Stimulated activated CD4-positive, alpha-beta T cell treated with anti-CD3 and anti-CD28 coated beads, Interleukin-4, amount 100 ng/mL, for 1 hour (primary cell): ENCODE data around the gene PTGR1.

Experiments
- DNase-seq: peaks from one replicate; pipeline ENCODE4 v3.0.0-alpha.2; 2020

Gene PTGR1

DNA sequence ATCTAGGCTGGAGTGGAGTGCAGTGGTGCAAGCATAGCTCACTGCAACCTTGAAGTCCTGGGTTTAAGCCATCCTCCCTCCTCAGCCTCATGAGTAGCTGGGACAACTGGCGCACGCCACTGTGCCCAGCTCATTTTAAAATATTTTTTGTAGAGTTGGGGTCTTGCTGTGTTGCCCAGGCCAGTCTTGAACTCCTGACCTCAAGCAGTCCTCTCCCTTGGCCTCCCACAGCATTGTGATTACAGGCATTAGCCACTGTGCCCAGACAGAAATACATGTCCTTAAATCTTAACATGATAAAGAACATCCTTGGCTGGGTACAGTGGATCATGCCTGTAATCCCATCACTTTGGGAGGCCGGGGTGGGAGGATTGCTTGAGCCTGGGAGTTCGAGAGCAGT, 67.7 kb downstream of the PTGR1 start:
- DNase-seq = no peak

DNA sequence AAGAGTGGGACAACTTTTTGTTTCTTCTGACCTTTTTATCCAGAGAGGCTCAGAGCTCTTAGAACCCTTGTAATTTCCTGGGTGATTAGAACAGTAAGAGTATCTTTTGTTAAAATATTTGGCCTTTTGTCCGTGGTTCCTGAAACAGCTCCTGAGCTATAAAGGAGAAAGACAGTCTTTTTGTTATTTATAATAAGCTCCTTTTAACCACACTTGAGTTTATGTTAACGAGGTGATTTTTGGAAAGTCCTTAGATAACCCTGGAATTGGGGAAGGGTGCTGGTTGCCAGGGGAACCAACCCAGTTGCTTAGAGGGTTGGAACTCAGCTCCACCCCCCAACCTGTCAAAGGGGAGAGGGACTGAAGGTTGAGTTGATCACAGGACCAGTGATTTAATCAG, 69.7 kb downstream of the PTGR1 start:
- DNase-seq = no peak

DNA sequence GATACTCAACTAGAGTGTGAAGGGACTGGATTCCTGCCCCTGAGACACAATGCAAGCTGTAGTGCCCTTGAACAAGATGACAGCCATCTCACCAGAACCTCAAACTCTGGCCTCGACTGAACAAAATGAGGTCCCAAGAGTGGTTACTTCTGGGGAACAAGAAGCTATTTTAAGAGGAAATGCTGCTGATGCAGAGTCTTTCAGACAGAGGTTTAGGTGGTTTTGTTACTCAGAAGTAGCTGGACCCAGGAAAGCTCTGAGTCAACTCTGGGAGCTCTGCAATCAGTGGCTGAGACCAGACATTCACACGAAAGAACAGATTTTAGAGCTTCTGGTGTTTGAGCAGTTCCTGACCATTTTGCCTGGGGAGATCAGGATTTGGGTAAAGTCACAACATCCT, 72.1 kb downstream of the PTGR1 start:
- no peak for DNase-seq

DNA sequence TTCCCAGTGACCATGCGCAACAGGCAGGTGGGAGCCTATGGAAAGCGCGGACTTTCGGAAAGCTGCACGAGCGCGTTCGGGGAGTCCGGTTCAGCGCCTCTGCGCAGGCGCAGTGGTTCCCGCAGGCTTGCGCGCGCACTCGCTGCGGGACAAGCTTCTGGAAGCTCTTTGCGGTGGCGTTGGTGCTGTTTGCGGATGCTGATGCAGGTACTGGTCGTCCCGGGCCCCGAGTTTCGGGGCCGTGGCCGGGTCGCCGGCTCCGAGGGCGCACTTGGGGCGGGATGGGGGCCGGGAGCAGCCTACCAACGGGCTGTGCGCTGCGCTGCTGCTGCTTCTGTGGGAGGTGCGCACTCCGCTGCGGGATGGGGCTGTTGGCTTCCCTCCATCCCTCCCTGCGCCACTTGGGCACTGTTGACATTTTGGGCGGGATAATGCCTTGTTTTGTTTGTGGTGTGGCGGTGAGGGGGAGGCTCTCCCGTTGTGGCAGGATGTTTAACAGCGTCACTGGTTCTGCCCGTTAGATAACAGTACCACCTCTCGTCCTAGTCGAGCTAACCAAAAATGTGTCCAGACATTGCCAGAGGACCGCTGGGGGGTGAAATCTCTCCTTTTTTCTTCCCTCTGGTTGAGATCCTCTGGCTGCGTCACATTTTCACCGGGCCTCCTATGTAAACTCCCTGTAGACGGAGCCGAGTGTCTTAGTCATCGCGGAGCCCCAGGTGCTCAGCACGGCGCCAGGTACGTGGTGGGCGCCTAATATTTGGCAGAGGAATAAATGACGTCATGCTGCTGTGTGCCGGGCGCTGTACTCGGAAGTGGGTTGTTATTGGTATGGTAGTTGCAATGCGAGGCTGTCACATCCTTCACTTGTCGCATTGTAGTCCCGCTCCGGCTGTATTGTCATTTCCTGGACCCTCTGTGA, 74.1 kb downstream of the PTGR1 start, which contains the start of gene ZNF483:
Gene ZNF483 (plus strand): TSS at position 124 of the 922 bp plus-strand sequence. CDS start 2,217 bp downstream, outside the sequence.
- peak; percentile 71 for DNase-seq

DNA sequence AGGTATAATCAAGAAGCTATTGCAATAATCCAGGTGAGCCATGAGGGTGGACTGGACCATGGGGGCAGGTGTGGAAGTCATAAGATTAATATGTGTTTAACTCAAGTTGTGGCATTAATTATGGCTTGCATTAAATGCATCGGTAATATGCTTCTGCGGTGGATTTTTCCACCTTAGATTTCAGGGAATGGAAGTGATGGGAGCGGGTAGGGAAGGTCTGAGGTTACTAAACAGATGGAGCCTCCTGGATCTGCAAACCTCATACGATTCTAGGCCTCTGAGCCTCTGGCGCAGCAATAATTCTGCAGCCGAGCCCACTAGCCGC, 74.8 kb downstream of the PTGR1 start:
- DNase-seq = no peak

DNA sequence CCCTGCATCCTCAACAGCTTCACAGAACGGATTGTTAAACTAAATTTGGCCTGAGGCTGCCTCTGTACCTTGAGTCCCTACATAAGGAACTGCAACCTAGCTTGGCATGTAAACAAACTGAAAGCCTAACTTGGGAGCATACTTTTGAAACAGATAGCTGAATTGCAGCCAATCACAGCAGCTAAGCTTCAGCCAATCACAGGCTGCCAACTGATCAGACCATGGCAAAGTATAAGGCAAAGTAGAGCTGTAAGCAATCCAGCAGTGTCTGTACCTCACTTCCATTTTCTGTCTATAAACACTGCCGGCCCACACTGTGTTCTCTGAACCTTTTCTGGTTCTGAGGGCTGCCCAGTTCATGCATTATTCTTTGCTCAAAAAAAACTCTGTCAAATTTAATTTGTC, 83.4 kb downstream of the PTGR1 start:
- DNase-seq = no peak

DNA sequence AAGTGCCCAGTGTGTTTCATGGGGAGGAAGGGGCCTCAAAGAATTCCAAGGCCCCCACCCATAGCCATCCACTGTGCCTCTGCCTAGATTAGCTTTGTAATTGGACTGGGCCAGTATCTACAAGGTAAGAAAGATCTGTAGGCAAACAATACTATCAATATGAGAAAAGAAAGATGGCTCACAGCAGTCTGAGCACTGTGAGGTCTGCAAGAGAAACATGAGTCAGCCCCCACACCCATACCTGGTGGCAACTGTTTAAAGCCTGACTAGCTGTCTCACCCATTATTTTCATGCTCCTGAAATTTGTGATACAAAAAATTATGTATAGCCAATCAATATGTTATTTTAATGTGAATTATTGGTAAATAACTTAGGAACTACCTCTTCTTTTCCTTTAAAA, 84.5 kb downstream of the PTGR1 start:
- DNase-seq = no peak
